Ovary (tissue), 9 donors: ENCODE data around the gene SH2D6. TPM values are rescaled to one million over a fixed set of nuclear protein-coding genes. Genes with fewer than 3 reads are reported as not detected.
"Not testable (repeated sequence)": the region's sequence is repeated elsewhere in the genome, so short reads cannot be mapped to it uniquely, and the experiment has no call there.

Experiments
- DNase-seq, 5 donors: peaks; one replicate each; pipeline ENCODE4 v3.0.0-alpha.2; 2019 to 2020
- H3K27ac ChIP-seq, 2 donors: fragments of 200-600 bp; one replicate each; pipeline versions ENCODE4 v1.5.1 to v1.8.0; 2019 to 2022
- H3K27me3 ChIP-seq: fragments of 200-600 bp; one replicate; pipeline ENCODE4 v1.8.0; 2022
- H3K36me3 ChIP-seq: fragments of 200-600 bp; sonication (generic); one replicate; pipeline ENCODE4 v1.5.1; 2019
- H3K4me1 ChIP-seq: one replicate; pipeline ENCODE4 v1.8.1; 2013; ENCODE audit warnings: mild to moderate bottlenecking, moderate library complexity; ENCODE audit not compliant: insufficient read depth
- H3K4me3 ChIP-seq: fragments of 200-600 bp; sonication (generic); one replicate; pipeline ENCODE4 v1.5.1; 2017
- H3K9me3 ChIP-seq, 2 donors: fragments of 200-600 bp in 1 of 2; sonication (generic) in 1 of 2; one replicate each; pipeline versions ENCODE4 v1.5.1 to v1.8.1; 2013 to 2019; ENCODE audit warnings: mild to moderate bottlenecking in 1 of 2, moderate library complexity in 1 of 2
- CTCF ChIP-seq, 3 donors: fragments of 450-650 bp in 2 of 3; fragments of 200-600 bp in 1 of 3; IDR thresholded peaks; one replicate each; pipeline versions ENCODE4 v1.5.1 to v1.8.0; 2016 to 2022; ENCODE audit warnings: antibody characterized with exemption in 3 of 3, mild to moderate bottlenecking in 1 of 3
- EP300 ChIP-seq: sonication (generic); formaldehyde crosslinking; IDR thresholded peaks from one replicate; pipeline ENCODE4 v1.6.1; 2017; ENCODE audit warnings: antibody characterized with exemption
- POLR2A ChIP-seq: fragments of 450-650 bp; IDR thresholded peaks from one replicate; pipeline ENCODE4 v1.6.1; 2017; ENCODE audit warnings: antibody characterized with exemption, mild to moderate bottlenecking, moderate library complexity
- WGBS, 3 donors: extraction: QIAGEN DNeasy Blood & Tissue Kit in 1 of 3; methylation state at CpG; one replicate each; pipeline versions ENCODE4 v1.1.5 to v1.1.7; 2013 to 2017; 5-methylcytosine and 5-hydroxymethylcytosine counted together
- intact Hi-C, 4 donors: fragments of 100-400 bp; cut with DNase I; formaldehyde crosslinking; loops; one replicate each; pipeline versions ENCODE4 v1.11.0 to v1.15.1; 2022 to 2023
- polyA plus RNA-seq, 2 donors: library from polyadenylated mRNA; stranded (reverse); fragments of 200-250 nt in 1 of 2; fragments of 350-450 nt in 1 of 2; fragmentation: Illumina TruSeq in 1 of 2; extraction: RNeasy Lipid Tissue Mini Kit (QIAGEN cat#74804) in 1 of 2; gene quantifications; one replicate each; pipeline ENCODE4 v1.2.3, GENCODE V29; 2013 to 2014
- total RNA-seq, 7 donors: library from RNA; depleted of rRNA in 2 of 7; stranded (reverse); fragments of >200 nt in 2 of 7; fragmentation: NEBNext Ultra II Directional in 3 of 7; extraction: Animal tissue kit (Norgen Biotek cat#: 25700) in 3 of 7; gene quantifications; one replicate each; pipeline versions ENCODE4 v1.1.0 to v1.2.4, GENCODE V29; 2016 to 2023
- donor health status: DM: no; HTN: no; CAD: no; lungs with moderate emphysema.
- donor health status: DM: no; HTN: no; CAD: no.
- donor health status: Bipolar disorder and iron deficiency.
- donor health status: DM: yes; HTN: yes; CAD: no.
- donor health status: DM: no; HTN: no; CAD: no.
- donor health status: DM: yes; HTN: yes; CAD: no.

Gene SH2D6
- total and polyA plus RNA-seq, 9 donors: 0.12 to 1.9 (median 0.41) TPM; not detected in 5

GRCh38 chr2:85376291-85377065, 42.0 kb upstream of the SH2D6 start:
- Histone ChIP-seq H3K4me3 (no peak overlapping the region), H3K4me1 (no peaks in the 10 kb centered on the region), H3K27ac (no peak overlapping the region), H3K9me3 (no peaks in the 10 kb centered on the region), H3K27me3 (no peaks in the 10 kb centered on the region), H3K36me3 (no peaks in the 10 kb centered on the region)
- no peak for DNase-seq
- intact Hi-C loops: no loop called here
- 90 to 96% (median 93%) methylated on average over 5 of the region's 5 CpGs for WGBS, 3 donors
- TF ChIP-seq CTCF (IDR thresholded peaks at IDR 0.05) (no peak), EP300 (no peak), POLR2A (no peak)

GRCh38 chr2:85377083-85377482, 41.4 kb upstream of the SH2D6 start:
- Histone ChIP-seq H3K4me3 (no peak overlapping the region), H3K36me3 (no peaks in the 10 kb centered on the region), H3K4me1 (no peaks in the 10 kb centered on the region), H3K27ac (no peak overlapping the region), H3K9me3 (no peaks in the 10 kb centered on the region), H3K27me3 (no peaks in the 10 kb centered on the region)
- TF ChIP-seq POLR2A: no peak
- TF ChIP-seq CTCF (IDR thresholded peaks at IDR 0.05): no peak
- TF ChIP-seq EP300: no peak
- intact Hi-C loops: no loop called here
- WGBS, 3 donors: 93 to 96% (median 94%) methylated on average over 11 of the region's 11 CpGs
- no peak for DNase-seq

- Histone ChIP-seq H3K27ac (no peak overlapping the region), H3K4me1 (no peaks in the 10 kb centered on the region), H3K27me3 (no peaks in the 10 kb centered on the region), H3K9me3 (no peaks in the 10 kb centered on the region), H3K36me3 (no peaks in the 10 kb centered on the region), H3K4me3 (no peak overlapping the region)
- no peak for TF ChIP-seq POLR2A
- TF ChIP-seq EP300: no peak
- TF ChIP-seq CTCF (IDR thresholded peaks at IDR 0.05): no peak
- WGBS, 3 donors: 79 to 84% (median 81%) methylated on average over 5 of the region's 5 CpGs
- DNase-seq: no peak
- intact Hi-C loops: no loop called here
Measured at GRCh38 chr2:85378257-85378656, 40.3 kb upstream of the SH2D6 start.

DNA sequence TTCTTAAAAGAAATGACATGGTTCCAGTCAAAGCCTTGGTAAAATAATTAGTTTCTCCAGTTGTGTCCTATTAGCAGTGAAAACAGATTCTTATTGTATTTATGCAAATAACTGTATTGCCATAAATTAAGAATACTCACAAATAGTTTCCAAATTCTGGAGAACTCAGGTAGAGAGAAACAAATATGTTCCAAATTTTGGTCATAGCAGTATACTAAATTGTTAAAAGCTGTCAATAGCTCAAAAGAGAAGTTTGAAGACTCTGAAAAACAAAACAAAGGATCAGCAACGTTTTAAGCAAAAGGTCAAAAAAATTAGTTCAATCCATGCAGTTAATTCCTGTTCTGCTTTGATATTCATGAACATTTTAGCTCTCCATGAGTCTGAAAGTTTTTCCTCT, 38.5 kb upstream of the SH2D6 start:
- H3K27me3 ChIP-seq: no peaks in the 10 kb centered on the region
- 84 to 96% (median 85%) methylated on average over 1 of the region's 1 CpG for WGBS, 3 donors
- H3K4me1 ChIP-seq: no peaks in the 10 kb centered on the region
- H3K27ac ChIP-seq: no peak overlapping the region
- no peak for TF ChIP-seq POLR2A
- no peak for TF ChIP-seq CTCF (IDR thresholded peaks at IDR 0.05)
- intact Hi-C loops: no loop called here
- no peak for DNase-seq
- no peaks in the 10 kb centered on the region for H3K9me3 ChIP-seq
- no peak overlapping the region for H3K4me3 ChIP-seq
- no peaks in the 10 kb centered on the region for H3K36me3 ChIP-seq

- H3K9me3 ChIP-seq, H3K4me3 ChIP-seq, intact Hi-C loops, H3K36me3 ChIP-seq, DNase-seq, H3K4me1 ChIP-seq, H3K27ac ChIP-seq, H3K27me3 ChIP-seq: not testable (repeated sequence)
- 93 to 96% (median 93%) methylated on average over 5 of the region's 5 CpGs for WGBS, 3 donors
Measured at GRCh38 chr2:85383151-85383550, 35.4 kb upstream of the SH2D6 start.
